Choroid plexus epithelial cell (primary cell): ENCODE data around the gene RRP36.
A peak's percentile ranks its signal among the peaks of the same experiment; 100 is the strongest.

ENCODE experiments used
- DNase-seq: peaks from one replicate; pipeline ENCODE4 v3.0.0-alpha.2; 2010; ENCODE audit warnings: low read depth
- H3K4me3 ChIP-seq: 2 replicates; pipeline ENCODE4 v1.5.1; 2011; ENCODE audit warnings: low read depth, mild to moderate bottlenecking, control low read depth, low read length, moderate library complexity
- TF ChIP-seq, protein P1 (sequence below): conservative IDR thresholded peaks from 2 replicates; pipeline ENCODE4 v1.5.1; 2011; ENCODE audit warnings: low read depth, mild to moderate bottlenecking, control low read depth, inconsistent platforms, low read length, moderate library complexity

The RRP36 gene

DNA sequence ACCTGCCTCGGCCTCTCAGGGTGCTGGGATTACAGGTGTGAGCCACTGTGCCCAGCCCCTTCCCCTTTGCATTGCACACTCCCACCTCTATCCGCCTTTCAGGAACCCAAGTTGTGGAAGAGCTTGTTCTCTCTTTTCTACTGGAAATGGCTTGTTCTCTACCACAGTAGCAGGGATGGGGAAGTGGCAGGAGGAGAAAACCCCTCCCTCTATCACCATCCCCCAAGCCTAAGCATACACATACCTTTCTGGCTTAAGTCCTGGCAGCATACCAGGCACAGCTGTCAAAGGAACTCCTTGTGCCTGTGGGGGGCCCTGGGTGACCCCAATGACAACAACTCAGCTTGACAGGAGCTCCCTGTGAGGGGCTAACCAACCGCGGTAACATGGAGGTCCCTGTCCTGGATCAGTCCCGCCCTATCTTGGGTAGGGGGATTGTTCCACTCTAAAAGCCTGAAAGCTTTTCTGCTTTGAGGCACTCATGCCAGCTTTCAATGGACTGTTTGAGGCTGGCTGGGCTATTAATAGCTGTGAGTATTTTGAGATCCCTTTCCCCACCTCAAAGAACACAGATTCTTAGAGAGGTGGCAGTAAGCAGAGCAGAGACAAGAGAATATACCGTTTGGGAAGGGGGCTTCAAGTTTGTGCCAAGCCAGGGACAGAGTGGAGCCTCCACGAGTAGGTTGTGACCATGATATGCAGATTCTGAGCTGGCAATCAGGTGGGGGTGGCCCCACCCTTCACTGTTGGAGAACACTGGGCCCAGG is 5.1 kb upstream of the RRP36 start:
- peak; percentile 11 for DNase-seq
- H3K4me3 ChIP-seq = no peak overlapping the region
- TF ChIP-seq, protein P1, sequence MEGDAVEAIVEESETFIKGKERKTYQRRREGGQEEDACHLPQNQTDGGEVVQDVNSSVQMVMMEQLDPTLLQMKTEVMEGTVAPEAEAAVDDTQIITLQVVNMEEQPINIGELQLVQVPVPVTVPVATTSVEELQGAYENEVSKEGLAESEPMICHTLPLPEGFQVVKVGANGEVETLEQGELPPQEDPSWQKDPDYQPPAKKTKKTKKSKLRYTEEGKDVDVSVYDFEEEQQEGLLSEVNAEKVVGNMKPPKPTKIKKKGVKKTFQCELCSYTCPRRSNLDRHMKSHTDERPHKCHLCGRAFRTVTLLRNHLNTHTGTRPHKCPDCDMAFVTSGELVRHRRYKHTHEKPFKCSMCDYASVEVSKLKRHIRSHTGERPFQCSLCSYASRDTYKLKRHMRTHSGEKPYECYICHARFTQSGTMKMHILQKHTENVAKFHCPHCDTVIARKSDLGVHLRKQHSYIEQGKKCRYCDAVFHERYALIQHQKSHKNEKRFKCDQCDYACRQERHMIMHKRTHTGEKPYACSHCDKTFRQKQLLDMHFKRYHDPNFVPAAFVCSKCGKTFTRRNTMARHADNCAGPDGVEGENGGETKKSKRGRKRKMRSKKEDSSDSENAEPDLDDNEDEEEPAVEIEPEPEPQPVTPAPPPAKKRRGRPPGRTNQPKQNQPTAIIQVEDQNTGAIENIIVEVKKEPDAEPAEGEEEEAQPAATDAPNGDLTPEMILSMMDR = no peak

DNA sequence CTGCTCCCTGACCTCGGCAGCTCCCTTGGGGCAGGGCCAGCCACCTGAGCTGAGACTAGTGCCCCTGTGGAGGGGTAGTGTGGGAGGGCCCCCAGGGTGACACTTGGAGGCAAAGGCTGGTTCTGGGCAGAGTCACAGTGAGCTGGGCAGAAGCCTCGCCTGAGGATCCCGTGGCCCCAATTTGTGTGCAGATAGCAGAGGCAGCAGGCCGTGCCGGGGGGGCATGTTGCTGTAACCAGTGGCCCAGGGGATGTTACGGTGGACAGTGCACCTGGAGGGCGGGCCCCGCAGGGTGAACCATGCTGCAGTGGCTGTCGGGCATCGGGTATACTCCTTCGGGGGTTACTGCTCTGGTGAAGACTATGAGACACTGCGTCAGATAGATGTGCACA is 4.5 kb upstream of the RRP36 start:
- TF ChIP-seq, protein P1 = no peak

DNA sequence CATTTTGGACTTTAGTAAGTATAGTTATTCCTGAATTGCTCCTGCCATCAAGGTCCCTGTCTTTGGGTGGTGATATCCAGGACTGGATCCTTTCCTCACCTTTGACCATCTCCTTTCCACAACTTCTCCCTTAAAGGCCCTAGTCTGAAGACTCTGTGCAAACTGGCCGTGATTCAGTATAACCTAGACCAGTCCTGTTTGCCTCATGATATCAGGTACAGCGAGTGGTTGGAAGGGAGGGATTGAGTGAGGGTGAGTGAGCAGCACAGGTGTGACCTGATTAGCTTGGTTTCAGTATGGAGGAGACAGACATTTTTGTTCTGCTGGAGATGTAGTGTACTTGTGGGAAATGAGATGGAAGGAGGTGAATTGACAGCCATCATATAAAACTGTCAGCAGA is 2.3 kb upstream of the RRP36 start:
- DNase-seq = no peak
- H3K4me3 ChIP-seq = no peak overlapping the region
- TF ChIP-seq, protein P1 = no peak

More for the DNA sequence above, 4.5 kb upstream of the RRP36 start:
- H3K4me3 ChIP-seq = no peak overlapping the region
- no peak for DNase-seq

DNA sequence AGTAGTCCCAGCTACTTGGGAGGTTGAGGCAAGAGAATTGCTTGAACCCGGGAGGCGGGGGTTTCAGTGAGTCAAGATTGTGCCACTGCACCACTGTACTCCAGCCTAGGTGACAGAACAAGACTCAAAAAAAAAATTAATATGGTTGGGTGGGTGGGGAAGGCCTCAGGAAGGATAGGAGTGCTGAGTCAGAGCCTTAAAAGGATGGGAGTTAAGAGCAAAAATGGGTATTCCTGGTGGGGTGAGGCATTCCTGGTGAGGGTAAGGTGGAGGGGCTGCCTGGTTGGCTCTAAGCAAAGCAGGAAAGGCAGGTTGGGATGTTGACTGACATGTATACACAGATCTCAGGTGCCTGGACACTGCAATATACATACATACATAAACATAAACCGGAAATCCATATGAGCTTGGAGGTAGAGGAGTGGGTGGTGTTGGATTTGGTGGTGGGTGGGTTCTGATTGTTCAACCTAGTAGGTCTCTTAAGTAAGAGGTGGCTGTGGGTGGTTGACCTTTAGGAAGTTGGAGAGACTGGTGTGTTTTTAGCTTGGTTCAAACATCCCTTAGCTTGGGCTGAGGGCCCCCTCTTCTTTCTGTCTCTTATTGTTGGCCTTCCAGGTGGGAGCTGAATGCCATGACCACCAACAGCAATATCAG is 1.2 kb upstream of the RRP36 start:
- TF ChIP-seq, protein P1 = no peak
- DNase-seq = no peak
- H3K4me3 ChIP-seq = no peak overlapping the region

DNA sequence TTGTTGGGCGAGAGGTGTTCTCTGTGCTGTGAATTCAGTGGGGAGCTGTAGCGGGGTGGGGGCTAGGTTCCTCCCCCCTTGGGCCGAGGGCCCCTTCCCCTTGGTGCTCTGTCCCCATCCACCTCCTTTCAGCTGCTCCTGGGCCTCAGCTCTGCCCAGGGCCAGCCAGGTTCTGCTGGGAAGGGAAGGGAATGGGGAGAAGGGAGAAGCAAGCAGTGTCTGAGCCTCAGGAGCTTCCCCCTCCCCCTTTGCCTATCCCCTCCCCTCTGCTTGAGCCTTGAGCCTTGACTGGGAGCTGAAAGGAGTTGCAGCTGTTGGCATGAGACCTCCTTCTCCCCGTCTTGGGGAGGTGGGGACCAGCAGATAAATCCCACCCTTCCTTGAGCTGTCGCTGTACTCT is 576 bp upstream of the RRP36 start:
- H3K4me3 ChIP-seq = peak overlapping the region; percentile 67
- TF ChIP-seq, protein P1 = no peak
- DNase-seq = peak; percentile 34

DNA sequence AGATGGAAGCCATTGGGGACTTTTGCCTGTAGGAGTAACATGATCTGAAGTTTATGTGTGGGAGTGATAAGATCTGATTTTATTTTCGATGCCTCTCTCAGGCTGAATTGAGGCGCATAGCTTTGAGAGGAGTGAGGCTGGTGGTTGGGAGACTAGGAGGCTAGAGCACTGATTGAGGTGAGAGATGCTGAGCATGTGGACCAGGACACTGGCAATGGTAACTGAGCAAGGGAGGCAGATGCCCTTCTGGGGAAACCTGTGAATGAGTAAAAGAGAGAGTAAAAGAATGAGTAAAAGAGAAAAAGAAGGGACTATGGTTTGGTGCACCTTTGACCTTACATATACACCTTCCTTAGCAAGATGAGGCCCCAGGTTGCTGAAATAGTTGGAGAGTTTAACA is 3.0 kb downstream of the RRP36 start:
- TF ChIP-seq, protein P1 = no peak
- no peak overlapping the region for H3K4me3 ChIP-seq
- no peak for DNase-seq
